ENCODE data around the gene OTP.

Gene OTP

GRCh38 chr5:77607324-77607723 lies 31.2 kb downstream of the OTP start:
- no peak overlapping the region for H3K9ac ChIP-seq (ENCODE audit: low read length)
- no peak for TF ChIP-seq EZH2phosphoT487 (conservative IDR thresholded peaks at IDR 0.05; ENCODE audit: low read length)
- no peaks in the 10 kb centered on the region for H3K9me2 ChIP-seq (replicated peaks; ENCODE audit: insufficient read depth, low read length)
- H3K36me3 ChIP-seq (ENCODE audit: low read length) = no peaks in the 10 kb centered on the region
- no peaks in the 10 kb centered on the region for H3K27me3 ChIP-seq (ENCODE audit: low read length)
- no peaks in the 10 kb centered on the region for H3F3A ChIP-seq (ENCODE audit: insufficient read depth)
- H2AFZ ChIP-seq (ENCODE audit: low read depth, low read length, severe bottlenecking) = no peak overlapping the region
- H3K4me2 ChIP-seq (ENCODE audit: low read depth, low read length, poor library complexity, severe bottlenecking) = no peak overlapping the region
- no peaks in the 10 kb centered on the region for H3K79me2 ChIP-seq (ENCODE audit: insufficient read depth, low read length)
- no peak overlapping the region for H3K4me3 ChIP-seq (ENCODE audit: insufficient read depth, low read length, poor library complexity, severe bottlenecking)
- H3K27ac ChIP-seq (ENCODE audit: low read depth, low read length) = no peak overlapping the region
- H3K9me3 ChIP-seq (ENCODE audit: insufficient read depth, low read length) = no peaks in the 10 kb centered on the region
- H4K20me1 ChIP-seq (ENCODE audit: low read depth, low read length) = no peaks in the 10 kb centered on the region

- Histone ChIP-seq H3K9me3 (ENCODE audit: insufficient read depth, low read length) (no peaks in the 10 kb centered on the region), H3K4me2 (ENCODE audit: low read depth, low read length, poor library complexity, severe bottlenecking) (no peak overlapping the region), H3K27me3 (ENCODE audit: low read length) (no peaks in the 10 kb centered on the region), H2AFZ (ENCODE audit: low read depth, low read length, severe bottlenecking) (no peak overlapping the region), H3K9me2 (replicated peaks; ENCODE audit: insufficient read depth, low read length) (no peaks in the 10 kb centered on the region), H3K79me2 (ENCODE audit: insufficient read depth, low read length) (no peaks in the 10 kb centered on the region), H3K36me3 (ENCODE audit: low read length) (no peaks in the 10 kb centered on the region), H3K27ac (ENCODE audit: low read depth, low read length) (no peak overlapping the region), H3K4me3 (ENCODE audit: insufficient read depth, low read length, poor library complexity, severe bottlenecking) (no peak overlapping the region), H3K9ac (ENCODE audit: low read length) (no peak overlapping the region), H3F3A (ENCODE audit: insufficient read depth) (no peaks in the 10 kb centered on the region), H4K20me1 (ENCODE audit: low read depth, low read length) (no peaks in the 10 kb centered on the region)
- TF ChIP-seq EZH2phosphoT487 (conservative IDR thresholded peaks at IDR 0.05; ENCODE audit: low read length) (no peak), CTCF (IDR thresholded peaks at IDR 0.05; ENCODE audit: insufficient read depth, low read length, poor library complexity, severe bottlenecking) (no peak)
These were observed 32.2 kb downstream of the OTP start for GRCh38 chr5:77606279-77606678.

GRCh38 chr5:77599679-77600078 lies 38.8 kb downstream of the OTP start:
- Histone ChIP-seq H3K9me3 (ENCODE audit: insufficient read depth, low read length) (no peaks in the 10 kb centered on the region), H3K79me2 (ENCODE audit: insufficient read depth, low read length) (no peaks in the 10 kb centered on the region), H3K4me2 (ENCODE audit: low read depth, low read length, poor library complexity, severe bottlenecking) (no peak overlapping the region), H3K9me2 (replicated peaks; ENCODE audit: insufficient read depth, low read length) (no peaks in the 10 kb centered on the region), H3K9ac (ENCODE audit: low read length) (no peak overlapping the region), H3K27me3 (ENCODE audit: low read length) (peaks cover 3% of the 10 kb centered on the region; the same call in 1 of the 2 replicates), H2AFZ (ENCODE audit: low read depth, low read length, severe bottlenecking) (no peak overlapping the region), H3K4me3 (ENCODE audit: insufficient read depth, low read length, poor library complexity, severe bottlenecking) (no peak overlapping the region), H3K36me3 (ENCODE audit: low read length) (no peaks in the 10 kb centered on the region), H3F3A (ENCODE audit: insufficient read depth) (no peaks in the 10 kb centered on the region), H3K27ac (ENCODE audit: low read depth, low read length) (no peak overlapping the region), H4K20me1 (ENCODE audit: low read depth, low read length) (no peaks in the 10 kb centered on the region)
- no peak for TF ChIP-seq CTCF (IDR thresholded peaks at IDR 0.05; ENCODE audit: insufficient read depth, low read length, poor library complexity, severe bottlenecking)

GRCh38 chr5:77590347-77590746 lies 48.2 kb downstream of the OTP start:
- H3K27me3 ChIP-seq (ENCODE audit: low read length) = no peaks in the 10 kb centered on the region

More at GRCh38 chr5:77590347-77590746, 48.2 kb downstream of the OTP start:
- Histone ChIP-seq H3K9me2 (replicated peaks; ENCODE audit: insufficient read depth, low read length) (no peaks in the 10 kb centered on the region), H3K9ac (ENCODE audit: low read length) (no peak overlapping the region), H3K79me2 (ENCODE audit: insufficient read depth, low read length) (no peaks in the 10 kb centered on the region), H3F3A (ENCODE audit: insufficient read depth) (no peaks in the 10 kb centered on the region), H2AFZ (ENCODE audit: low read depth, low read length, severe bottlenecking) (no peak overlapping the region), H4K20me1 (ENCODE audit: low read depth, low read length) (no peaks in the 10 kb centered on the region), H3K36me3 (ENCODE audit: low read length) (no peaks in the 10 kb centered on the region), H3K9me3 (ENCODE audit: insufficient read depth, low read length) (no peaks in the 10 kb centered on the region), H3K4me2 (ENCODE audit: low read depth, low read length, poor library complexity, severe bottlenecking) (no peak overlapping the region), H3K4me3 (ENCODE audit: insufficient read depth, low read length, poor library complexity, severe bottlenecking) (no peak overlapping the region), H3K27ac (ENCODE audit: low read depth, low read length) (no peak overlapping the region)
- TF ChIP-seq EZH2phosphoT487 (conservative IDR thresholded peaks at IDR 0.05; ENCODE audit: low read length) = no peak
- TF ChIP-seq CTCF (IDR thresholded peaks at IDR 0.05; ENCODE audit: insufficient read depth, low read length, poor library complexity, severe bottlenecking) = no peak

Data from SU-DHL-6 (cell line).